Cardiac muscle cell (in vitro differentiated cells and primary cell): ENCODE measurements around the gene FADS3. TPM values are rescaled to one million over a fixed set of nuclear protein-coding genes. Genes with fewer than 3 reads are reported as not detected.

Experiments
- DNase-seq, 2 donors: peaks; one replicate each; pipeline versions ENCODE4 v3.0.0 to v3.0.0-alpha.2; 2010 to 2017; ENCODE audit warnings: low read depth in 1 of 2, low spot score in 1 of 2
- H3K27ac ChIP-seq: fragments of 200-600 bp; sonication (generic); 2 replicates; pipeline ENCODE4 v1.5.1; 2016
- H3K27me3 ChIP-seq: fragments of 200-600 bp; sonication (generic); 2 replicates; pipeline ENCODE4 v1.6.0; 2016; ENCODE audit warnings: control low read depth
- H3K36me3 ChIP-seq: fragments of 200-600 bp; sonication (generic); 2 replicates; pipeline ENCODE4 v1.5.1; 2016; ENCODE audit warnings: control low read depth
- H3K4me1 ChIP-seq: fragments of 200-600 bp; sonication (generic); 2 replicates; pipeline ENCODE4 v1.8.1; 2017; ENCODE audit warnings: low read depth, mild to moderate bottlenecking, mixed run types
- H3K4me3 ChIP-seq: fragments of 200-600 bp; sonication (generic); 2 replicates; pipeline ENCODE4 v1.5.1; 2016; ENCODE audit warnings: mild to moderate bottlenecking
- H3K9me3 ChIP-seq: fragments of 200-600 bp; sonication (generic); 2 replicates; pipeline ENCODE4 v1.5.1; 2017; ENCODE audit warnings: low read depth, mild to moderate bottlenecking, control low read depth
- CTCF ChIP-seq: IDR thresholded peaks from 2 replicates; pipeline ENCODE4 v1.5.1; 2012; ENCODE audit warnings: low read depth, mild to moderate bottlenecking, low read length
- polyA plus RNA-seq: library from polyadenylated mRNA; unstranded; fragments of >200 nt; fragmentation: Nextera tagmentation; extraction: Ambion mirVana; gene quantifications from 2 replicates; pipeline ENCODE4 v1.2.1, GENCODE V29; 2016
- total RNA-seq: library from RNA; depleted of rRNA; stranded (reverse); fragments of >200 nt; gene quantifications from 2 replicates; pipeline ENCODE4 v1.2.3, GENCODE V29; 2016

Gene FADS3
- total and polyA plus RNA-seq, 2 experiments from 2014 or later = 42.9 to 48.0 TPM

DNA sequence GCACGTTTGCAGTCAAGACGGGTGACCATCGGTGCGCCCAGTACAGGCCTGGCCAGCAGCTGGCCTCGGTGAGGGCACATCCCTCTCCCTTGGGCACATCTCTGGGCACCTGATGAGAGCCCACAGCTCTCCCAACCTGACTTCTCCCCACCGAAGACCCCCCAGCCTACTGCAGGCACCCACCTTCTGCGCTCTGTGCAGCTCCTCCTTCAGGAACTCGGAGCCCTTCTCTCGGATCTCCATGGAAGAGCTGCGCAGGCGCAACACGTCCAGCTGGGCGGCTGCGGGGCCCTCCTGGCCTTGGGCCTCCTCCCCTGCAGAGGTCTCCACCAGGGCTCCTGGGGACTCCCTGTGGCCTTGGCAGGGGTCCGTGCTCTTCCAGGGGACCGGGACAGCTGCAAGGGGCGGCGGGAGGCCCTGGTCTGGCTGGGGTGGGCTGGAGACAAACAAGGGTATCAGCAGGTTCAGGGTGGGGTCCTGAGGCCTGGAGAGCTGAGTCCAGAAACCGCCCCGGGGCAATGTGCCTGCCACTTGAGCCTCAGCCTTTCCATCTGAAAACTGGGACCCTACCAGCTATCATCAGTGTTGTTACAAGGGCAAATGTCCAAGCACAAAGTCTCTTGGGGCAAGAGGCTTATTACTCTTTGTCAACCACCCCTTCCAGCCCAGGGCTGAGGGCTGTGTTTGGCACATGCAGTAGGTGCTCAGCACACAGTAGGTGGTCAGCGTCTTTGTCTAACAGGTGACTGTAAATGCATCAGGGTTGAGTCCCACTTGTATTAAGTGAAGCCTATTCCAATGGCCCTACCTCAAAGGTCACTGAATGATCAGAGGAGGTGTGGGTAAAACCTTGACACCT is 16.8 kb upstream of the FADS3 start:
- Histone ChIP-seq H3K27me3 (no peaks in the 10 kb centered on the region), H3K9me3 (no peaks in the 10 kb centered on the region), H3K4me3 (no peak overlapping the region), H3K27ac (peak overlapping the region; percentile 83), H3K4me1 (peaks cover 15% of the 10 kb centered on the region), H3K36me3 (no peaks in the 10 kb centered on the region)
- DNase-seq = no peak
- no peak for TF ChIP-seq CTCF

DNA sequence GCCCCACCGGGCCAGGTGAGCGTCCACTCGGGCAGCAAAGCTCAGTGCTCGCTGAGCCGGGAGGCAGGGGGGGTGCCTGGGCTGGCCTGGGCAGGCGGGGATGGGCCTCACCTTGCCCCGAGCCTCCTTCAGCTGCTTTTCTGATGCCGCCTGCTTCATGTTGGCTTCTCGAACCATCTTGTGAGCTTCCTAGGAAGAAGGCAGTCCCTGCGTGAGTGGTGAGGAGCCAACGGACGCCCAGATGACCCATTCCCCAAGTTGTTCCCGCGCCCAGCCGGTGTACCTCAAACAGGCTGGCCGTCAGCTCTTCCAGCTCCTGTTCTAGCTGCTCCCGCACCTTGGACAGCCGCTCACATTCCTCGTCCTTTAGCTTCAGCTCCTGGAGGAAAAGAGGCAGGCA is 15.9 kb upstream of the FADS3 start:
- TF ChIP-seq CTCF = no peak
- H3K27ac ChIP-seq = peak overlapping the region; percentile 40
- no peak overlapping the region for H3K4me3 ChIP-seq
- H3K36me3 ChIP-seq = no peaks in the 10 kb centered on the region
- H3K9me3 ChIP-seq = no peaks in the 10 kb centered on the region
- no peaks in the 10 kb centered on the region for H3K27me3 ChIP-seq
- H3K4me1 ChIP-seq = peaks cover 15% of the 10 kb centered on the region
- DNase-seq = no peak

DNA sequence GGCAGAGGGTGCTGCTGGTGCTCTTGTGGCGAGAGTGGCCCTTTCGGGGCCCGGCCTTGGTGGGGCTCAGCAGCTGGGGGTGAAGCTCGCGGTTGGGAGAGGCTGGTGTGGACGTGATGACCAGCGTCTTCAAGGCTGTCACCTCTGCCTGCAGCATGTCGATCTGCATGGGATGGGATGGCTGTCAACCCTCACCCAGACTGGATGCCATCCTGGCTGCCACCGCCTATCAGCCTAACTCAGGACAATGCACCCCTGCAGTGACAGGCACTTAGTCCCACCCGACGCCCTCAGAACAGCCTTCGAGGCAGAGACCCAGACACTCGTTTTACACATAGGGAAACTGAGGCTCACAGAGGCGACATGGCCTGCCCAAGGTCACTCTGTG is 15.2 kb upstream of the FADS3 start:
- no peak for DNase-seq

GRCh38 chr11:61905801-61906521 is 14.6 kb upstream of the FADS3 start:
- Histone ChIP-seq H3K27ac (no peak overlapping the region), H3K4me1 (peaks cover 15% of the 10 kb centered on the region), H3K4me3 (no peak overlapping the region), H3K36me3 (no peaks in the 10 kb centered on the region), H3K9me3 (no peaks in the 10 kb centered on the region), H3K27me3 (no peaks in the 10 kb centered on the region)
- no peak for DNase-seq
- TF ChIP-seq CTCF = no peak

More for the DNA sequence above, 15.2 kb upstream of the FADS3 start:
- H3K9me3 ChIP-seq = no peaks in the 10 kb centered on the region
- H3K4me1 ChIP-seq = peaks cover 15% of the 10 kb centered on the region
- no peak overlapping the region for H3K4me3 ChIP-seq
- TF ChIP-seq CTCF = no peak
- no peaks in the 10 kb centered on the region for H3K36me3 ChIP-seq
- no peaks in the 10 kb centered on the region for H3K27me3 ChIP-seq
- H3K27ac ChIP-seq = no peak overlapping the region

DNA sequence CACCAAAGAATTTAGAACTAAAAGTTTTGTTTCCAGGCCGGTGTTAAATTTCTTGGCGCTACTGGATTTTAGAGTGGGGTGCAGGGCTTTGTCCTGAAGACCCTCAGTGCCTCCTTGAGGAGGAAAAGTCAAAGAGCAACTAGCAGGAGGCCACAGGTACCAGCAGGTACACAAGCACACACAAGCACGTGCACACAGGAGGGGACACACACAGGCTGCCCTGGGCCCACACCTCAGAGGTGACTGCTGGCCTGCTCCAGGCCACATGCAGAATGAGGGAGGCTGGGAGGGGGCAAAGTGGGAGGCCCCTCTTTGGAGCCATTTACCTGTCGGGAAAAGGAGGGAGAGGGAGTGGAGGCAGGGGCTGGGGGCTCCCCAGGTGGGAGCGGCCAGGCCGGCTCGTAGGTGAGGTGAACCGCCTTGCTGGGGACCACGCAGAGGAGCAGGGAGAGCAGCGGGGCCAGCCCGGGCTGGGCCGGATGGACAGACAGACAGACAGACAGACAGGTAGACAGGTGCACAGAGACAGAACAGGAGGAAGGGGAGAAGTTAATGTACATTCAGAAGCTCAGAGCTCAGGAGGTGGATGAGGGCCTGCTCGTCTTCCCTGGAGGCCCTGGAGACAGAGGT is 13.8 kb upstream of the FADS3 start:
- no peak for TF ChIP-seq CTCF
- Histone ChIP-seq H3K27ac (no peak overlapping the region), H3K4me3 (no peak overlapping the region), H3K9me3 (no peaks in the 10 kb centered on the region), H3K27me3 (no peaks in the 10 kb centered on the region), H3K36me3 (no peaks in the 10 kb centered on the region), H3K4me1 (peaks cover 15% of the 10 kb centered on the region)
- DNase-seq = no peak
